WTC11 (cell line): ENCODE data around the gene SLC30A3. TPM values are rescaled to one million over a fixed set of nuclear protein-coding genes. Genes with fewer than 3 reads are reported as not detected.

Experiments used
- ATAC-seq: fragments of 200-7000 bp; cut with Tn5 transposase; 2 replicates; pipeline ENCODE4 v1.10.0; 2021; ENCODE audit warnings: mild to moderate bottlenecking, moderate library complexity
- CTCF ChIA-PET: fragments of 300-600 bp; sonication (Branson Sonifier 250); formaldehyde crosslinking; loops from one replicate; lab custom pipeline; 2021; ENCODE audit warnings: antibody characterized with exemption; lab: Charles Lee
- POLR2A ChIA-PET: fragments of 350-600 bp; sonication (Branson Sonifier 250); formaldehyde crosslinking; loops from one replicate; lab custom pipeline; 2021; ENCODE audit warnings: antibody characterized with exemption; lab: Charles Lee
- DNase-seq: peaks from one replicate; pipeline ENCODE4 v3.0.0; 2021; ENCODE audit warnings: low spot score
- H3K27ac Mint-ChIP-seq: 2 replicates; pipeline ENCODE4 v1.8.0; 2021; ENCODE audit warnings: mixed read lengths
- H3K27me3 Mint-ChIP-seq: 2 replicates; pipeline ENCODE4 v1.8.0; 2021; ENCODE audit warnings: low read depth, mild to moderate bottlenecking, moderate library complexity, mixed read lengths
- H3K36me3 Mint-ChIP-seq: 2 replicates; pipeline ENCODE4 v1.8.0; 2021; ENCODE audit warnings: mixed read lengths
- H3K4me1 Mint-ChIP-seq: 2 replicates; pipeline ENCODE4 v1.8.0; 2022; ENCODE audit warnings: mixed read lengths
- H3K4me3 Mint-ChIP-seq: 2 replicates; pipeline ENCODE4 v1.8.0; 2021; ENCODE audit warnings: mild to moderate bottlenecking, moderate library complexity, mixed read lengths
- H3K9me3 Mint-ChIP-seq: 2 replicates; pipeline ENCODE4 v1.8.0; 2021; ENCODE audit warnings: mixed read lengths
- ATF1 ChIP-seq: sonication (generic); formaldehyde crosslinking; IDR thresholded peaks from 2 replicates; pipeline ENCODE4 v1.8.1; 2023; ENCODE audit warnings: mild to moderate bottlenecking, moderate library complexity, missing genetic modification reagents
- CREB1 ChIP-seq: sonication (generic); formaldehyde crosslinking; IDR thresholded peaks from 2 replicates; pipeline ENCODE4 v1.8.0; 2023; ENCODE audit warnings: mild to moderate bottlenecking, missing genetic modification reagents
- CREM ChIP-seq: sonication (generic); formaldehyde crosslinking; IDR thresholded peaks from 2 replicates; pipeline ENCODE4 v1.8.1; 2022; ENCODE audit warnings: mild to moderate bottlenecking, missing genetic modification reagents, moderate library complexity
- EMX1 ChIP-seq: fragments of 250-450 bp; sonication (Bioruptor Pico); IDR thresholded peaks from 2 replicates; pipeline ENCODE4 v1.8.0; 2021; ENCODE audit warnings: mild to moderate bottlenecking
- ERG ChIP-seq: fragments of 250-450 bp; sonication (Bioruptor Pico); IDR thresholded peaks from 2 replicates; pipeline ENCODE4 v1.8.0; 2021; ENCODE audit warnings: mild to moderate bottlenecking
- FOXJ3 ChIP-seq: sonication (generic); formaldehyde crosslinking; IDR thresholded peaks from 2 replicates; pipeline ENCODE4 v1.9.0; 2021; ENCODE audit warnings: missing genetic modification reagents, mild to moderate bottlenecking, borderline replicate concordance
- FOXK1 ChIP-seq: sonication (generic); formaldehyde crosslinking; IDR thresholded peaks from 2 replicates; pipeline ENCODE4 v1.8.0; 2022; ENCODE audit warnings: mild to moderate bottlenecking, moderate library complexity, missing genetic modification reagents
- HMGA2 ChIP-seq: fragments of 250-450 bp; sonication (Bioruptor Pico); IDR thresholded peaks from 2 replicates; pipeline ENCODE4 v1.4.0; 2021; ENCODE audit warnings: mild to moderate bottlenecking, moderate library complexity
- IRF2 ChIP-seq: sonication (generic); formaldehyde crosslinking; IDR thresholded peaks from 2 replicates; pipeline ENCODE4 v1.8.0; 2022; ENCODE audit warnings: low read depth, missing genetic modification reagents, borderline replicate concordance
- NFE2L1 ChIP-seq: sonication (generic); formaldehyde crosslinking; IDR thresholded peaks from 2 replicates; pipeline ENCODE4 v1.8.1; 2023; ENCODE audit warnings: missing genetic modification reagents
- NFYB ChIP-seq: sonication (generic); formaldehyde crosslinking; conservative IDR thresholded peaks from 2 replicates; pipeline ENCODE4 v1.8.0; 2022; ENCODE audit warnings: low read depth, missing genetic modification reagents
- NR2C2 ChIP-seq: sonication (generic); formaldehyde crosslinking; IDR thresholded peaks from 2 replicates; pipeline ENCODE4 v1.8.0; 2022; ENCODE audit warnings: mild to moderate bottlenecking, missing genetic modification reagents
- PREB ChIP-seq: sonication (generic); formaldehyde crosslinking; IDR thresholded peaks from 2 replicates; pipeline ENCODE4 v1.8.1; 2022; ENCODE audit warnings: mild to moderate bottlenecking, missing genetic modification reagents, moderate library complexity, borderline replicate concordance
- PRRX2 ChIP-seq: fragments of 250-450 bp; sonication (Bioruptor Pico); IDR thresholded peaks from 2 replicates; pipeline ENCODE4 v1.8.0; 2021; ENCODE audit warnings: mild to moderate bottlenecking
- RELA ChIP-seq: sonication (generic); formaldehyde crosslinking; IDR thresholded peaks from 2 replicates; pipeline ENCODE4 v1.8.1; 2022; ENCODE audit warnings: missing genetic modification reagents, mild to moderate bottlenecking, borderline replicate concordance
- RORB ChIP-seq: fragments of 250-450 bp; sonication (Bioruptor Pico); IDR thresholded peaks from 2 replicates; pipeline ENCODE4 v1.9.0; 2021; ENCODE audit warnings: mild to moderate bottlenecking
- SMAD3 ChIP-seq: sonication (generic); formaldehyde crosslinking; IDR thresholded peaks from 2 replicates; pipeline ENCODE4 v1.8.0; 2022; ENCODE audit warnings: missing genetic modification reagents, mild to moderate bottlenecking, borderline replicate concordance
- TP53 ChIP-seq: sonication (generic); formaldehyde crosslinking; IDR thresholded peaks from 2 replicates; pipeline ENCODE4 v1.8.1; 2023; ENCODE audit warnings: mild to moderate bottlenecking, missing genetic modification reagents
- USF2 ChIP-seq: sonication (generic); formaldehyde crosslinking; IDR thresholded peaks from 2 replicates; pipeline ENCODE4 v1.8.1; 2023; ENCODE audit warnings: mild to moderate bottlenecking, missing genetic modification reagents, moderate library complexity
- ZBTB21 ChIP-seq: sonication (generic); formaldehyde crosslinking; IDR thresholded peaks from 2 replicates; pipeline ENCODE4 v1.8.1; 2023; ENCODE audit warnings: mild to moderate bottlenecking, missing genetic modification reagents, borderline replicate concordance
- ZBTB43 ChIP-seq: sonication (generic); formaldehyde crosslinking; IDR thresholded peaks from 2 replicates; pipeline ENCODE4 v1.8.1; 2023; ENCODE audit warnings: mild to moderate bottlenecking, missing genetic modification reagents
- ZNF263 ChIP-seq: sonication (generic); formaldehyde crosslinking; IDR thresholded peaks from 2 replicates; pipeline ENCODE4 v1.8.1; 2022; ENCODE audit warnings: low read depth, mild to moderate bottlenecking, moderate library complexity, missing genetic modification reagents
- ZNF416 ChIP-seq: fragments of 250-450 bp; sonication (Bioruptor Pico); IDR thresholded peaks from 2 replicates; pipeline ENCODE4 v1.9.0; 2021; ENCODE audit warnings: mild to moderate bottlenecking, inconsistent platforms
- ZNF423 ChIP-seq: fragments of 250-450 bp; sonication (Bioruptor Pico); IDR thresholded peaks from 2 replicates; pipeline ENCODE4 v2.1.2; 2022; ENCODE audit warnings: mild to moderate bottlenecking, moderate library complexity
- ZNF512 ChIP-seq: sonication (generic); formaldehyde crosslinking; IDR thresholded peaks from 2 replicates; pipeline ENCODE4 v1.8.1; 2022; ENCODE audit warnings: missing genetic modification reagents, borderline replicate concordance
- total RNA-seq: library from RNA; stranded (reverse); gene quantifications from 3 replicates; pipeline ENCODE4 v1.2.3, GENCODE V29; 2021

The SLC30A3 gene
- total RNA-seq, 1 experiment from 2014 or later: 8.9 TPM

- TF ChIP-seq IRF2 (CRISPR knock-in tag): 0 out of 2 replicates have a peak, but pooled peaks have one; percentile 66
These were observed 45.6 kb upstream of the SLC30A3 start, which contains the start of gene UCN (continued) for GRCh38 chr2:27308359-27308881.

- H3K27me3 Mint-ChIP-seq: peaks cover 53% of the 10 kb centered on the region
These were observed 44.9 kb upstream of the SLC30A3 start for GRCh38 chr2:27307545-27308358.

GRCh38 chr2:27307287-27307544 lies 44.4 kb upstream of the SLC30A3 start:
- Mint-ChIP-seq H3K9me3 (no peaks in the 10 kb centered on the region), H3K4me3 (peak overlapping the region; percentile 62), H3K27me3 (peaks cover 53% of the 10 kb centered on the region), H3K27ac (no peak overlapping the region), H3K4me1 (peaks cover 8% of the 10 kb centered on the region; the same call in 1 of the 2 replicates)
- CTCF ChIA-PET: interaction anchor here (1.1 to 1.7 kb wide), 7 partner anchors 14 to 137 kb away, joined by 3 to 12 read pairs (median 6); partner anchors contain the start of gene SLC30A3
- TF ChIP-seq RORB (no peak), HMGA2 (CRISPR knock-in tag) (no peak), USF2 (CRISPR knock-in tag) (no peak), NFYB (CRISPR knock-in tag) (no peak), PRRX2 (CRISPR knock-in tag) (no peak), RELA (no peak), ZBTB43 (CRISPR knock-in tag) (no peak), ZNF263 (CRISPR knock-in tag) (no peak), NR2C2 (CRISPR knock-in tag) (no peak), CREM (CRISPR knock-in tag) (no peak), ERG (CRISPR knock-in tag) (no peak), ZNF512 (CRISPR knock-in tag) (no peak), SMAD3 (CRISPR knock-in tag) (no peak), CREB1 (CRISPR knock-in tag) (no peak), ZBTB21 (no peak), ZNF416 (CRISPR knock-in tag) (no peak), PREB (CRISPR knock-in tag) (no peak), ZNF423 (CRISPR knock-in tag) (no peak)
- TF ChIP-seq, all 79 proteins: peak for 0
- POLR2A ChIA-PET: interaction anchor here (1.2 kb wide), 1 partner anchor 15 kb away, joined by 4 read pairs; the partner anchor contains the start of gene MPV17
- DNase-seq (no peak), ATAC-seq (no peak)
- peaks cover 6% of the 10 kb centered on the region for H3K36me3 Mint-ChIP-seq

More at GRCh38 chr2:27307545-27308358, 44.9 kb upstream of the SLC30A3 start:
- Mint-ChIP-seq H3K27ac (no peak overlapping the region), H3K36me3 (peaks cover 6% of the 10 kb centered on the region), H3K4me3 (peak overlapping the region; percentile 62), H3K4me1 (peaks cover 6% of the 10 kb centered on the region; the same call in 1 of the 2 replicates), H3K9me3 (no peaks in the 10 kb centered on the region)
- ATAC-seq (peak; percentile 45), DNase-seq (peak; percentile 30)
- ChIA-PET POLR2A (interaction anchor here (0.8 to 1.2 kb wide), 3 partner anchors 15 to 185 kb away, joined by 3 to 4 read pairs (median 4); partner anchors contain the start of genes GTF3C2 and MPV17), CTCF (interaction anchor here (0.6 to 1.8 kb wide), 10 partner anchors 13 to 243 kb away, joined by 3 to 13 read pairs (median 6); partner anchors contain the start of genes MPV17, SLC30A3 and TRIM54)
- TF ChIP-seq ATF1 (0 out of 2 replicates have a peak, but pooled peaks have one; percentile 49), NFE2L1 (no peak), FOXJ3 (CRISPR knock-in tag) (no peak), EMX1 (CRISPR knock-in tag) (no peak), FOXK1 (CRISPR knock-in tag) (no peak), TP53 (CRISPR knock-in tag) (0 out of 2 replicates have a peak, but pooled peaks have one; percentile 3), RELA (peak; percentile 2; the same call in 1 of the 2 replicates)
